GM12875 (cell line): ENCODE results near the gene CRYL1.

Experiments
- H3K4me3 ChIP-seq: one replicate; pipeline ENCODE4 v1.5.1; 2011; ENCODE audit warnings: low read depth, low read length, control low read depth
- TF ChIP-seq, protein P1 (sequence below): IDR thresholded peaks from 2 replicates; pipeline ENCODE4 v1.5.1; 2011; ENCODE audit warnings: low read depth, mild to moderate bottlenecking, control low read depth, inconsistent platforms, low read length, moderate library complexity, borderline replicate concordance; ENCODE audit not compliant: insufficient read depth

CRYL1 gene

DNA sequence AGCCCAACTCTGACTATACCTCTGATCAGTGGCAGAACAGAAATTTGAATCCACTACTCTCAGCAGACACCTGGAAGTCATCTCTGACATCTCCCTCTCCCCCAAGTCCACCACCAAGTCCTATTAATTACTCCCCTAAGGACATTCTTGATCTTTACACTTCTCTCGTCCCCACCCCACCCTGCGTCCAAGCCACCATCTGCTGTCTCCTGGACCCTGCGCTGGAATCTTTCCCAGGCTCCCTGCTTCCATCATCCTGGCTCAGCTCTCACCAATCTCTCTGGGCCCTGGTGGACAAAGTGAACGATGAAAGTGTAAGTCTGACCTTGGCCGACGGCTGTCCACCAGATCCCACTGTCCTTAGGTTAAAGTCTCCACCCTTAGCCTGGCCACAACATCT lies 147.9 kb downstream of the CRYL1 start:
- TF ChIP-seq, protein P1, sequence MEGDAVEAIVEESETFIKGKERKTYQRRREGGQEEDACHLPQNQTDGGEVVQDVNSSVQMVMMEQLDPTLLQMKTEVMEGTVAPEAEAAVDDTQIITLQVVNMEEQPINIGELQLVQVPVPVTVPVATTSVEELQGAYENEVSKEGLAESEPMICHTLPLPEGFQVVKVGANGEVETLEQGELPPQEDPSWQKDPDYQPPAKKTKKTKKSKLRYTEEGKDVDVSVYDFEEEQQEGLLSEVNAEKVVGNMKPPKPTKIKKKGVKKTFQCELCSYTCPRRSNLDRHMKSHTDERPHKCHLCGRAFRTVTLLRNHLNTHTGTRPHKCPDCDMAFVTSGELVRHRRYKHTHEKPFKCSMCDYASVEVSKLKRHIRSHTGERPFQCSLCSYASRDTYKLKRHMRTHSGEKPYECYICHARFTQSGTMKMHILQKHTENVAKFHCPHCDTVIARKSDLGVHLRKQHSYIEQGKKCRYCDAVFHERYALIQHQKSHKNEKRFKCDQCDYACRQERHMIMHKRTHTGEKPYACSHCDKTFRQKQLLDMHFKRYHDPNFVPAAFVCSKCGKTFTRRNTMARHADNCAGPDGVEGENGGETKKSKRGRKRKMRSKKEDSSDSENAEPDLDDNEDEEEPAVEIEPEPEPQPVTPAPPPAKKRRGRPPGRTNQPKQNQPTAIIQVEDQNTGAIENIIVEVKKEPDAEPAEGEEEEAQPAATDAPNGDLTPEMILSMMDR: no peak
- H3K4me3 ChIP-seq: no peak overlapping the region

DNA sequence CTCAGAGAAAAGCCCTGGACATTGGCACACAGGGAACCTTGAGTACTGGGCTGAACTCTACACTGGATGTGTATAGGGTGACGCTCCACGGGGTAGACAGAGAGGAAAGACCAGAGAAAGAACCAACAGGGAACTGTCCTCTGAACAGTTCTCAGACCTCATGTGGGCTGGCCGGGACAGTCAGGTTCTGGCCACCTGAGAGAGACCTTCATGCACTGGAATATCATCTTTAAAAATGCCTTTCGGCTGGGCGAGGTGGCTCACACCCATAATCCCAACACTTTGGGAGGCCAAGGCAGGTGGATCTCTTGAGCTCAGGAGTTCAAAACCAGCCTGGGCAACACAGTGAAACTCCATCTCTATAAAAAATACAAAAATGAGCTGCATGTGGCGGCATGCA lies 149.8 kb downstream of the CRYL1 start:
- TF ChIP-seq, protein P1: no peak
- no peak overlapping the region for H3K4me3 ChIP-seq

DNA sequence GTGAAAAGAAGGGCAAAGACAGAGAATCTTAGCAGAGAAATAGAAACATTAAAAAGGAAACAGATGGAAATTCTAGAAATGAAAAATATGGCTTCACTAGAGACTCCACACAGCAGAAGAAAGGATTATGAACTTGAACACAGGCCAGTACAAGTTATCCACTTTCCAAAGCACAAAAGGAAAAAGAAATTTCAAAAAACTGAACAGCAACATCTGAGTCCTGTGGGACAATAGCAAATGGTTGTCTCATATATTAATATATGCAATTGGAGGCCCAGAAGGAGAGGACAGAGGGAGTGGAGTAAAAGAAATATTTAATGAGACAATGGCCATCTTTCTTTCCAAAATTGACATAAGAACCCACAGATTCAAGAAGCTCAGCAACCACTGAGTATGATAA lies 151.8 kb downstream of the CRYL1 start:
- no peak overlapping the region for H3K4me3 ChIP-seq
- TF ChIP-seq, protein P1: no peak

DNA sequence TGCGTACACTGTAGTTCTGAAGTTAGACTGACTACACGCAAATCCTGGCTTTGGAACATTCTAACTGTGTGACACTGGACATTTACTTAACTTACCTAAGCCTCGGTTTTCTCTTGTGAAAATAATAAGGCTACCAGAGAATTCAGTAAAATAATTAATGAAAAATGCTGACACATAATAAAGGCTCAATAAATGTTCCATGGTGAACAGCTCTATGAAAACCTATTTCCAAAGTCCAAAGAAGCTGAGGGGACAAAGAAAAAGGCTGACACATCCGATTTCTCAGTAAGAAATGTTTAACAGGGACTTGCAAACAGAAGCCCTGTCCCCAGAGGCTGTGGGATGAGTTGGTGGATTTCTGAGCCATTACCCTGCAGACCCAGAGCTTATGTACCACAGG lies 153.8 kb downstream of the CRYL1 start:
- TF ChIP-seq, protein P1: no peak
- H3K4me3 ChIP-seq: no peak overlapping the region

DNA sequence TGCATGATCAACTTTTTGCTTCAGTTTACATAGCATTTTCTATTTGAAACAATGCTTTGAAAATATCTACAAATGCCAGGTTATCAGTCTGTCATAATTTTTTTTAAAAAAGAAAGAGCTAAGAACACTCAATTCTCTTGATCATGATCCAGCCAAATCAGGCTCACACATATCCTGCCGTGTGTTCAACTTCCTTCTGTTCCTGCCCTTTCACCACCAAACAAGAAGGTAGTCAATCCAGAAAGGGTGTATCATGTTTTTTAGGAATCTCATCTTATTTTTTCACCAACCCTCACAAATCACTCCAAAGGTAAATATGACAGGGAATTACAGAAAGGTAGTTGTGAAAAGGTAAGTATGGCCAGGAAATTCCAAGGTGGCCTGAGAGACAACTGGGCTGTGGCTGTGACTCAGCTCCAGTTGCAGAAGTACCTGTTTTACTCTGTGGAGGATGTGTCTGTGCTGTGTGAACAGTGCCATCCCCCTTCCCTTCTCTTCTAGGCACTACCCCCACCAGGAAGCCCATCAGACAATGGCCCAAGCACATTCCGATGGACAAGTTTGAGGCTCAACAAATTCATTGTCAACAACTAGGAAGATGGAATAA lies 154.7 kb downstream of the CRYL1 start:
- TF ChIP-seq, protein P1: no peak

DNA sequence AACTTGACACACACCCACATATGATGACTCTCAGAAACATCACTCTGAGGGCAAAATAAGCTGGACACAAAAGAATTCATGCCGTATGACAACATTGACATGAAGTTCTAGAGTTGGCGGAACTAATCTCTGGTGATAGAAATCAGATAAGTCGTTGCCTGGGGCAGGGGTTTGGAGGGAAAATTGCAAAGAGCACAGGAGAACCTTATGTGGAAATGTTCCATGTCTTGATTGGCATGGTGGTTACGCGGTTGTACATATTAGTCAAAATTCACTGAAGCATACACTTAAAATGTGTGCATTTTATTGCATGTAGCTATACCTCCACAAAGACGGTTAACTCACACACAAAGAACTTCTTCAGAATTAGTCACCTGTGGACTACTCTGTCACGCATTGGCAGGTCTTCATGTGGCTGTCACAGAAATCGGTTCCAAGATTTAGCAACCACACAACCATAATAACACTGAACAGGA lies 155.7 kb downstream of the CRYL1 start:
- TF ChIP-seq, protein P1: no peak
- no peak overlapping the region for H3K4me3 ChIP-seq

More for the DNA sequence above, 154.7 kb downstream of the CRYL1 start:
- H3K4me3 ChIP-seq: no peak overlapping the region

DNA sequence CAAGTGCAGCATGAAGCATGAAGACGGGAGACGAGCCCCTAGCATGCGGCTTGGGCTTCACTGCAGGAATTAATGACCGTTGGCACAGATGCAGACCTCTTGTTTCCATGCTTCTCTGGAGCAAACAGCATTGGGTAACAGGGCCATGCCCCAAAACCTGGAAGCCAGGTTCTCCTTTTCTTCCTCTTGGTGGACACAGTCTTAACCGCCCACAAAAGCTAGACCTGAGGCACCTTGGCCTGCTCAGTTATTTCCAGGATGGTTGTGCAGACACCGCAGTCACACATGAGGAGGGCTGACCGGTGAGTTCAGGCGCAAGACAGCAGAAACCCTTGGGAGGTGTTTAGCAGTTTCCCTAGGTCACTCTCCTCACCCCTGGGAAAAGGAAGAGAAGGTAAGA lies 159.6 kb downstream of the CRYL1 start:
- TF ChIP-seq, protein P1: no peak
- H3K4me3 ChIP-seq: no peak overlapping the region
